IMR-90 (cell line): Measurements from ENCODE around the gene NTSR1. TPM values are rescaled to one million over a fixed set of nuclear protein-coding genes. Genes with fewer than 3 reads are reported as not detected.
A peak's percentile ranks its signal among the peaks of the same experiment; 100 is the strongest.

ENCODE experiments used
- ATAC-seq: fragments of 200-7000 bp; cut with Tn5 transposase; 2 replicates; pipeline ENCODE4 v1.9.1; 2020; ENCODE audit warnings: low read depth, mild to moderate bottlenecking, moderate library complexity
- BruUV-seq: library from RNA; stranded (reverse); fragments of 400-500 nt; replicated peaks from 2 replicates; lab custom pipeline; 2021; lab: Mats Ljungman, UMichigan
- CTCF ChIA-PET: fragments of 300-600 bp; formaldehyde crosslinking; extraction: SDS; loops from one replicate; lab custom pipeline; 2021; ENCODE audit warnings: antibody characterized with exemption; lab: Yijun Ruan, JAX
- POLR2A ChIA-PET: fragments of 300-600 bp; sonication (Branson Sonifier 250); formaldehyde crosslinking; loops from one replicate; lab custom pipeline; 2022; ENCODE audit warnings: antibody characterized with exemption; ENCODE audit not compliant: unreplicated experiment; lab: Charles Lee
- DNase-seq: peaks from one replicate; pipeline ENCODE4 v3.0.0; 2013
- H2AFZ ChIP-seq: replicated peaks from 2 replicates; pipeline ENCODE3; 2013; ENCODE audit warnings: low read length, mild to moderate bottlenecking; ENCODE audit not compliant: poor library complexity
- H2AK5ac ChIP-seq: 2 replicates; pipeline ENCODE4 v1.6.1; 2013; ENCODE audit warnings: low read depth, low read length, inconsistent platforms
- H2AK9ac ChIP-seq: replicated peaks from 2 replicates; pipeline ENCODE3; 2013; ENCODE audit warnings: mild to moderate bottlenecking, low read depth, low read length, moderate library complexity; ENCODE audit not compliant: poor library complexity
- H2BK120ac ChIP-seq: 2 replicates; pipeline ENCODE4 v1.6.1; 2013; ENCODE audit warnings: low read depth, low read length, inconsistent platforms
- H2BK15ac ChIP-seq: 3 replicates; pipeline ENCODE4 v1.6.1; 2013; ENCODE audit warnings: low read depth, low read length, inconsistent platforms
- H2BK20ac ChIP-seq: 2 replicates; pipeline ENCODE4 v1.6.1; 2013; ENCODE audit warnings: low read depth, mild to moderate bottlenecking, inconsistent platforms, low read length, moderate library complexity
- H2BK5ac ChIP-seq: 2 replicates; pipeline ENCODE4 v1.6.1; 2013; ENCODE audit warnings: mild to moderate bottlenecking, low read depth, low read length, inconsistent platforms; ENCODE audit not compliant: poor library complexity, severe bottlenecking
- H3K14ac ChIP-seq: replicated peaks from 2 replicates; pipeline ENCODE4 v1.6.1; 2013; ENCODE audit warnings: low read depth, low read length, inconsistent platforms
- H3K18ac ChIP-seq: 2 replicates; pipeline ENCODE4 v1.6.1; 2013; ENCODE audit warnings: low read depth, low read length, control low read depth
- H3K23ac ChIP-seq: 2 replicates; pipeline ENCODE4 v1.6.1; 2013; ENCODE audit warnings: low read depth, low read length, inconsistent platforms
- H3K27ac ChIP-seq: 2 replicates; pipeline ENCODE4 v1.5.1; 2013; ENCODE audit warnings: mild to moderate bottlenecking, control low read depth, low read length; ENCODE audit not compliant: insufficient read depth
- H3K27me3 ChIP-seq: 2 replicates; pipeline ENCODE4 v1.6.1; 2013; ENCODE audit warnings: low read length; ENCODE audit not compliant: control insufficient read depth, insufficient read depth
- H3K36me3 ChIP-seq: 2 replicates; pipeline ENCODE4 v1.6.1; 2013; ENCODE audit warnings: low read length, mixed read lengths; ENCODE audit not compliant: control insufficient read depth, insufficient read depth
- H3K4ac ChIP-seq: 2 replicates; pipeline ENCODE4 v1.6.1; 2013; ENCODE audit warnings: low read depth, low read length, inconsistent platforms
- H3K4me1 ChIP-seq: 2 replicates; pipeline ENCODE4 v1.6.1; 2013; ENCODE audit warnings: low read length, mixed read lengths; ENCODE audit not compliant: control insufficient read depth, insufficient read depth
- H3K4me2 ChIP-seq: 2 replicates; pipeline ENCODE4 v1.6.1; 2013; ENCODE audit warnings: low read depth, mild to moderate bottlenecking, control low read depth, low read length, moderate library complexity
- H3K4me3 ChIP-seq: 2 replicates; pipeline ENCODE4 v1.5.1; 2013; ENCODE audit warnings: low read depth, mild to moderate bottlenecking, control low read depth, low read length, moderate library complexity; ENCODE audit not compliant: insufficient read depth
- H3K56ac ChIP-seq: 2 replicates; pipeline ENCODE4 v1.6.1; 2013; ENCODE audit warnings: low read length, inconsistent platforms; ENCODE audit not compliant: insufficient read depth; ENCODE audit errors: extremely low read depth
- H3K79me1 ChIP-seq, 2 experiments: 2 replicates each; pipeline ENCODE4 v1.6.1; 2013; ENCODE audit warnings: low read length in 2 of 2, inconsistent platforms in 1 of 2, low read depth in 1 of 2
- H3K9ac ChIP-seq: 2 replicates; pipeline ENCODE4 v1.6.1; 2013; ENCODE audit warnings: low read depth, low read length, control low read depth
- H3K9me1 ChIP-seq: 2 replicates; pipeline ENCODE4 v1.6.1; 2013; ENCODE audit warnings: low read length, inconsistent platforms; ENCODE audit not compliant: insufficient read depth
- H3K9me3 ChIP-seq: 2 replicates; pipeline ENCODE4 v1.6.1; 2013; ENCODE audit warnings: low read length; ENCODE audit not compliant: control insufficient read depth, insufficient read depth
- H4K20me1 ChIP-seq: 2 replicates; pipeline ENCODE4 v1.6.1; 2013; ENCODE audit warnings: low read length, inconsistent platforms; ENCODE audit not compliant: insufficient read depth
- H4K5ac ChIP-seq: 2 replicates; pipeline ENCODE4 v1.6.1; 2013; ENCODE audit warnings: mild to moderate bottlenecking, low read depth, low read length, control low read depth
- H4K8ac ChIP-seq, 2 experiments: 2 replicates each; pipeline ENCODE4 v1.6.1; 2013; ENCODE audit warnings: low read depth in 2 of 2, low read length in 2 of 2, control low read depth in 1 of 2, inconsistent platforms in 1 of 2
- H4K91ac ChIP-seq: 2 replicates; pipeline ENCODE4 v1.6.1; 2013; ENCODE audit warnings: low read depth, low read length, inconsistent platforms; ENCODE audit not compliant: insufficient read depth
- BHLHE40 ChIP-seq: fragments of 150-350 bp; IDR thresholded peaks from 2 replicates; pipeline ENCODE4 v1.6.1; 2016; ENCODE audit warnings: mild to moderate bottlenecking, low read depth, low read length
- CEBPB ChIP-seq: IDR thresholded peaks from 2 replicates; pipeline ENCODE4 v1.6.1; 2012; ENCODE audit warnings: low read depth, low read length, improper control_type of control experiment
- CHD1 ChIP-seq: IDR thresholded peaks from 2 replicates; pipeline ENCODE4 v1.6.1; 2012; ENCODE audit warnings: low read depth, low read length, improper control_type of control experiment
- CTCF ChIP-seq: conservative IDR thresholded peaks from 2 replicates; pipeline ENCODE4 v1.5.1; 2012; ENCODE audit warnings: mild to moderate bottlenecking, low read depth, low read length, improper control_type of control experiment
- ELK1 ChIP-seq: fragments of 150-350 bp; IDR thresholded peaks from 2 replicates; pipeline ENCODE4 v1.6.1; 2016; ENCODE audit warnings: low read depth, mild to moderate bottlenecking, low read length, moderate library complexity, borderline replicate concordance
- FOS ChIP-seq: fragments of 150-350 bp; IDR thresholded peaks from 2 replicates; pipeline ENCODE4 v1.6.1; 2016; ENCODE audit warnings: low read depth, low read length
- MAFK ChIP-seq: IDR thresholded peaks from 2 replicates; pipeline ENCODE4 v1.6.1; 2012; ENCODE audit warnings: low read depth, low read length, improper control_type of control experiment
- MAZ ChIP-seq: IDR thresholded peaks from 2 replicates; pipeline ENCODE4 v1.6.1; 2012; ENCODE audit warnings: low read depth, mild to moderate bottlenecking, low read length, improper control_type of control experiment, moderate library complexity, borderline replicate concordance
- NFE2L2 ChIP-seq: fragments of 150-350 bp; IDR thresholded peaks from 2 replicates; pipeline ENCODE4 v1.6.1; 2016; ENCODE audit warnings: low read depth, mild to moderate bottlenecking, low read length
- POLR2A ChIP-seq: IDR thresholded peaks from 2 replicates; pipeline ENCODE4 v1.6.1; 2012; ENCODE audit warnings: mild to moderate bottlenecking, low read depth, low read length
- RAD21 ChIP-seq: IDR thresholded peaks from 2 replicates; pipeline ENCODE4 v1.6.1; 2012; ENCODE audit warnings: low read length, improper control_type of control experiment
- RCOR1 ChIP-seq: IDR thresholded peaks from 2 replicates; pipeline ENCODE4 v1.6.1; 2012; ENCODE audit warnings: mild to moderate bottlenecking, low read length, improper control_type of control experiment; ENCODE audit not compliant: insufficient replicate concordance
- RFX5 ChIP-seq: IDR thresholded peaks from 2 replicates; pipeline ENCODE4 v1.8.0; 2012; ENCODE audit warnings: low read depth, mild to moderate bottlenecking, low read length, moderate library complexity
- SMC3 ChIP-seq: fragments of 150-350 bp; IDR thresholded peaks from 2 replicates; pipeline ENCODE4 v1.6.1; 2016; ENCODE audit warnings: low read depth, mild to moderate bottlenecking, antibody characterized with exemption, low read length, moderate library complexity
- WGBS, 2 experiments: methylation state at CpG; one replicate each; pipeline versions ENCODE4 v1.1.5 to v1.1.7; 2013; ENCODE audit warnings: missing lambda C conversion rate in 2 of 2; ENCODE audit not compliant: insufficient read length in 1 of 2; ENCODE audit errors: extremely low coverage in 2 of 2; 5-methylcytosine and 5-hydroxymethylcytosine counted together
- dilution Hi-C: fragments of 300-500 bp; cut with HindIII; formaldehyde crosslinking; loops from one replicate; pipeline ENCODE4 v1.14.3; 2018; ENCODE audit warnings: low sequenced_read_pairs; ENCODE audit not compliant: unreplicated experiment
- in situ Hi-C: fragments of 300-500 bp; cut with MboI; formaldehyde crosslinking; loops from 3 replicates; pipeline ENCODE4 v1.14.3; 2019; ENCODE audit warnings: low sequenced_read_pairs, inconsistent platforms, mixed read lengths
- intact Hi-C: fragments of 100-400 bp; cut with micrococcal nuclease; formaldehyde crosslinking; loops from 2 replicates; pipeline ENCODE4 v1.10.0; 2022
- polyA plus RNA-seq, 3 experiments: library from polyadenylated mRNA; depleted of rRNA; stranded (reverse); fragments of >200 nt; gene quantifications; 2 replicates each; pipeline ENCODE4 v1.2.3, GENCODE V29; 2012; ENCODE audit warnings: low replicate concordance in 1 of 3
- total RNA-seq: library from RNA; depleted of rRNA; stranded (reverse); fragments of >200 nt; gene quantifications from 2 replicates; pipeline ENCODE4 v1.2.3, GENCODE V29; 2012

NTSR1 gene
- total and polyA plus RNA-seq, 2 of the 4 experiments (the other 2 are of a cell fraction): 0.54 to 1.8 TPM

GRCh38 chr20:62745279-62745951 lies 36.8 kb downstream of the NTSR1 start:
- peaks cover 0 to 6% of the 10 kb centered on the region in 2 experiments; a peak in 1 of 4 replicates for H3K79me1 ChIP-seq
- no peak overlapping the region for H2BK5ac ChIP-seq
- no peak overlapping the region for H2AK9ac ChIP-seq
- H3K23ac ChIP-seq: peak overlapping the region; percentile 40; the same call in 1 of the 2 replicates
- H3K4ac ChIP-seq: peak overlapping the region; percentile 47; the same call in 1 of the 2 replicates
- peak overlapping the region; percentile 6; the same call in 1 of the 2 replicates for H3K14ac ChIP-seq
- H4K5ac ChIP-seq: no peak overlapping the region
- H3K18ac ChIP-seq: no peak overlapping the region
- TF ChIP-seq POLR2A (no peak), FOS (no peak), ELK1 (no peak), CTCF (no peak), RCOR1 (no peak), RFX5 (no peak), CHD1 (no peak), RAD21 (no peak), CEBPB (no peak), SMC3 (no peak), MAZ (no peak), NFE2L2 (no peak), BHLHE40 (no peak), MAFK (no peak)
- intact Hi-C loops (no loop called here), in situ Hi-C loops (no loop called here), dilution Hi-C loops (no loop called here)
- H3K36me3 ChIP-seq: no peaks in the 10 kb centered on the region
- POLR2A ChIA-PET: no interaction called here
- no peak overlapping the region for H3K4me2 ChIP-seq
- no peak overlapping the region for H4K8ac ChIP-seq
- peak overlapping the region; percentile 52; the same call in 1 of the 2 replicates for H2BK120ac ChIP-seq
- no TSS peak for BruUV-seq
- H3K9me1 ChIP-seq: no peaks in the 10 kb centered on the region
- 75% methylated on average over 8 of the region's 11 CpGs; no CpG with 5 or more reads in 1 of the 2 experiments for WGBS, 2 experiments
- H2BK20ac ChIP-seq: 0 out of 2 replicates have a peak overlapping the region, but pooled peaks have one; percentile 50
- H3K4me3 ChIP-seq: no peak overlapping the region
- H3K9me3 ChIP-seq: no peaks in the 10 kb centered on the region
- no peak for ATAC-seq
- H2AFZ ChIP-seq: no peak overlapping the region
- H2AK5ac ChIP-seq: no peak overlapping the region
- DNase-seq: no peak
- CTCF ChIA-PET: no interaction called here
- H3K27ac ChIP-seq: no peak overlapping the region
- H4K91ac ChIP-seq: 0 out of 2 replicates have a peak overlapping the region, but pooled peaks have one; percentile 23
- H2BK15ac ChIP-seq: peak overlapping the region; percentile 55; the same call in 1 of the 3 replicates
- no peaks in the 10 kb centered on the region for H4K20me1 ChIP-seq
- H3K4me1 ChIP-seq: peaks cover 6% of the 10 kb centered on the region
- no peak overlapping the region for H3K56ac ChIP-seq
- H3K9ac ChIP-seq: no peak overlapping the region
- no peaks in the 10 kb centered on the region for H3K27me3 ChIP-seq
